Right forelimb (tissue), 1 donor: ENCODE results near the gene GGCX.
"Not testable (repeated sequence)": the region's sequence is repeated elsewhere in the genome, so short reads cannot be mapped to it uniquely, and the experiment has no call there.

Experiments
- DNase-seq: peaks from one replicate; pipeline ENCODE4 v3.0.0-alpha.2; 2018

GGCX gene

GRCh38 chr2:85560812-85561279 is 447 bp downstream of the GGCX start:
- no peak for DNase-seq

DNA sequence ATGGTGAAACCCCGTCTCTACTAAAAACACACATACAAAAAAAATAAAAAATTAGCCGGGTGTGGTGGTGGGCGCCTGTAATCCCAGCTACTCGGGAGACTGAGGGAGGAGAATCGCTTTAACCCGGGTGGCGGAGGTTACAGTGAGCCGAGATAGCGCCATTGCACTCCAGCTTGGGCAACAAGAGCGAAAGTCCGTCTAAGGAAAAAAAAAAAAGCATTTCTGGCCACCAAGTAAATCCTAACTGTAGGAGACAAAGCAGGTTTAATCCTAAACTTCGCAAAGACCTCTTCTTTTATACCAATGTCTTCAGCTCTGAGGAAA is 928 bp downstream of the GGCX start:
- not testable (repeated sequence) for DNase-seq

GRCh38 chr2:85558160-85558559 is 3.1 kb downstream of the GGCX start:
- no peak for DNase-seq

GRCh38 chr2:85557130-85557529 is 4.2 kb downstream of the GGCX start:
- no peak for DNase-seq

DNA sequence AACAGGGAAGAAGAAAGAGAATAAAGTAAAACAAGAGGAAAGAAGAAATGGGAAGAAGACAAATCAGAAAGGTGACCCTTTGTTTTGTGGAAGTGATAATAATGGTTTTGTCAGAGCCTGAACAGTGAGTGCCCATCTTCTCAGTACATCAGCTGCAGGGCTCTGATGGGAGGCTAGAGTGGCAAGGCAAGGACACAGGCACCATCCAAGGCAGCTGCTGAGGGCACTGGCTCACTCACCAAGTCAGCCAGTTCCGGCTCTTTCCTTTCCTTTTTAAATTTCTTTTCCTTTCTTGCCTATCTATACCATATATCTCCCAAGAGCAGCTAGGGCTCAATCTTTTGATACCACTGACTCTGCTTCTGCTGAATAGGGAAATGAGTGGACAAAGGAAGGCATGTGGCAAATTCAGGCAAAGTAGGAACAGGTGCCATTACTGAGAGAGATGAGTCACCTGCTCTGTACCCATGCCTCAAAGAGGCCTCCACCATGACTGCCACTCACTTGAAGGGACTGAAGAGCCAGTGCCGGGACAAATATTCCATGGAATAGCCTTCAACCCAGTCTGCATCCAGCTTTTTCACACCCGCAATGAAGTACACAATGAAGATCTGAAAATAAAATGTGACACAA is 6.2 kb downstream of the GGCX start:
- DNase-seq = no peak

DNA sequence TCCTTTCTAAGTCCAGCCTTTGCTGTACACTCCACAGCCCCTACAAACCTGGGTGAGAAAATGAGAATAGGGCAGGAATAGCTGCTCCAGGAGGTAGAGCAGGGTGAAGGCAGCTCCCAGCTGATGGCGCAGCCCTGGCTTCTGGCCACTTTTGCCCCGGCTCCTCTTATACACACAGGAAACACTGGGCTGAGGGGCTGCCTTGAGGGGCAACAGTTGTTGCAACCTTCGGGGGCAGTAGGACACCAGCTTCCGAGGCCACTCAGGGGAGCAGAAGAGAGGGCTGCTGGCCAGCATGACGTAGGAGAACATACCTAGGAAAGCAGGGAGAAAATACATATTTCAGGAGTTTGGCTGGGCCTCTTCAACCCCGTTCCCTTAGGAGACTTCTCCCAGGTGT is 8.1 kb downstream of the GGCX start:
- DNase-seq = no peak

DNA sequence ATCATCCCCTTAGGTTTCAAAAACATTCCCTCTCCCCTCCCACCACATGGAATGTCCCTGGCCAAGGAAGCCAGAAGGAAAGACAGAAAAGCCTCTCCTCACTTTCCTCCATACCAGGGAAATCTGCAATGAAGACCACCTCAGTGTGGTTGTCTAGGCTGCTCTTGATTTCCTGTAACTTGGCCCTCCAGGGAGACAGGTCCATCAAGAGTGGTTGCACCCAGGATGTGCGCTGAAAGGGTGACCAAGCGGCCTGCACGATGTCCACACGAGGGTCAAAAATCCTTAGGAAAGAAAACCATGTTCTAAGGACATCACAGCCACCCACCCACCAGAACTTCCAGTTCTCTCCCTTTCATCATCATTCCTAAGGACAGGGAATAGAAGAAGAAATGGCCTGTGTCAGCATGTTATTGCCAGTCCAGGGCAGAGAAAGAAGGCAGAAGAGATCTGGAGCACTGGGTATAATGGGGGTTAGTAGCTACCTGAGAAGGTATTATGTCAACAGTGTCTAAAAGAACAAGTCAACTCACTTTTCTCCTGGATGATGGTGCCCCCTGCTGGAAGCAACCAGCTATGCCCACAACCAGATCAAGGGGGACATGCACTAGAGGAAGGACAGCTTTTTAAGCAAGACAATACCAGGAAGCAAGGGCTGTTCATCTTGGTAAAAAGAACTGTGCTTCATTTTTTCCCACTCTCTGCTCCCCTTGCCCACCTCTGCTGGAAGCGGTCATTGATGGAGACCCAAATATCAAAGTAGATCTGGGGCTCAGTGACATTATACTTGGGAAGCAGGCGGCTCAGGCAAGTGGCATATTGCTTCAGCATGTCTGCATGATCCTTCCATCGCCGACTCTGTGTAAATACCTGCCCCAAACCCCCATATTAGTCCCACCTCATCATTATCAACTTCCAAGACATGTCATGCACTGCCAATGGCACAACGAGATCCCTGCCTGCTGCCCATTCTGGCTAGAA is 9.3 kb downstream of the GGCX start:
- peak; percentile 85 for DNase-seq

- DNase-seq = no peak
These were observed 10.8 kb downstream of the GGCX start for GRCh38 chr2:85550486-85550885.

- DNase-seq = no peak
These were observed 11.5 kb downstream of the GGCX start for GRCh38 chr2:85549826-85550225.

- DNase-seq = no peak
These were observed 12.2 kb downstream of the GGCX start for GRCh38 chr2:85549095-85549494.

- no peak for DNase-seq
These were observed 12.7 kb downstream of the GGCX start for GRCh38 chr2:85548608-85548900.

DNA sequence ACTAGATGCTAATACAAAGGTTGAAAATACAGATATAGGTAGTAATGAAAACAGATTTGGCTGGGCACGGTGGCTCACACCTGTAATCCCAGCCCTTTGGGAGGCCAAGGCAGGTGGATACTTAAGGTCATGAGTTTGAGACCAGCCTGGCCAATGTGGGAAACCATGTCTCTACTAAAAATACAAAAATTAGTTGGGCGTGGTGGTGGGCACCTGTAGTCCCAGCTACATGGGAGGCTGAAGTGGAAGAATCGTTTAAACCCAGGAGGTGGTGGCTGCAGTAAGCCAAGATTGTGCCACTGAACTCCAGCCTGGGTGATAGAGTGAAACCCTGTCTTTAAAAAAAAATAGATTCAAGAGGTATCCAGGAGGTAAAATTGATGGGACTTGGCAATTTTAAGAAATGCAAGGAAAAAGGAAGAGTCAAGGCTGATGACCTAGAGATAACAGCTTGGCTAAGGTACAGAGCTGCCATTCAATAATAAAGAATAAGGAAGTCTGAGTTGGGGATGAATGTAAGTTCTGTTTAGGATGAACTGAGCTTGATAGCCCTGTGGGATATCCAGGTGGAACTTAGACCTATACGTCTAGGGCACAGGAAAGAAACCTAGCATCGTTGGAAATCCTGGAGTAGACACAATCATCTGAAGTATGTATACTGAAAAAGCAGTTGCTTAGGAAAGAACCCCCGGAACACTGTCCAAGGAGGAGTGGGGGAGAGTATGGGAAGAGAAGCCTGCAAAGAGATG is 13.3 kb downstream of the GGCX start:
- DNase-seq = no peak

- no peak for DNase-seq
These were observed 14.0 kb downstream of the GGCX start for GRCh38 chr2:85547089-85547858.

- DNase-seq = no peak
These were observed 15.5 kb downstream of the GGCX start for GRCh38 chr2:85545780-85546240.

- DNase-seq = not testable (repeated sequence)
These were observed 16.1 kb downstream of the GGCX start for GRCh38 chr2:85544915-85545779.

GRCh38 chr2:85544254-85544691 is 17.0 kb downstream of the GGCX start:
- not testable (repeated sequence) for DNase-seq

DNA sequence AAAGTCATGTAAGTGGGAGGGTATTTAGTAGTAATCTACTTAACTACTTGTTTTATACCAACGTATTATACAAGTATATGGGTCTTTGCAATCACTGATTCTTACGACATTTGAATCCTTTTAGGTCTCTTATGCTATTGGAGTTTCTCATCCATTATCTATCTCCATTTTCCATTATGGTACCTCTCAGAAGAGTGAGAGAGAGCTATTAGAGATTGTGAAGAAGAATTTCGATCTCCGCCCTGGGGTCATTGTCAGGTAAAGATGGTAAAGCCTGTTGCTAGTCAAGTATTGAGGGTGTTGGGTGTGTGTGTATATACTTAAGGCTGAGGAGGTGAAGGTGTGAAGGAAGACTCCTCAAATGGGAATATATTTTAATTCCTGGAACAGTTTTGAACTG is 18.5 kb downstream of the GGCX start:
- DNase-seq = no peak

- DNase-seq = no peak
These were observed 19.4 kb downstream of the GGCX start for GRCh38 chr2:85541753-85542457.

- no peak for DNase-seq
These were observed 20.0 kb downstream of the GGCX start for GRCh38 chr2:85541262-85541661.

- DNase-seq = no peak
These were observed 21.1 kb downstream of the GGCX start for GRCh38 chr2:85540133-85540648.
